ENCODE measurements around the gene DMAC2L.

DNA sequence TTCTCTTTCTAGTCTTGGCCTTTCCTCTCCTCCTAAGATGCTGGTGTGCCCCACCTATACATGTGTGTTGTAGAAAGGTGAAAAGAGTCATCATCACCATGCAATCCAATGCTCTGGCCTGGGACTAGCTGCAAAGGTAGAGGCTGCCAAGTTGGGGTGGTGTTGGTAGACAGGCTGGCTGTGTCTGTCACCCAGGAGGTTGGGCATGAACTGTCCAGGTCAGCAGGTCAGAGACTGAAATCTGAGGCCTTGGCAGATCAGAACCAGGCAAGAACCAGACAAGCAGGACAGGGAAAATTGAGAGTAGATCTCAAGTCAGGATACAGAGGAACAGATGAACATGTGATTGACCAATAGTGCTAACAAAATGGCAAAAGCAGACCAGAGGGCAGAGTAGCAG, 26.3 kb upstream of the DMAC2L start:
- TF ChIP-seq, protein P1, sequence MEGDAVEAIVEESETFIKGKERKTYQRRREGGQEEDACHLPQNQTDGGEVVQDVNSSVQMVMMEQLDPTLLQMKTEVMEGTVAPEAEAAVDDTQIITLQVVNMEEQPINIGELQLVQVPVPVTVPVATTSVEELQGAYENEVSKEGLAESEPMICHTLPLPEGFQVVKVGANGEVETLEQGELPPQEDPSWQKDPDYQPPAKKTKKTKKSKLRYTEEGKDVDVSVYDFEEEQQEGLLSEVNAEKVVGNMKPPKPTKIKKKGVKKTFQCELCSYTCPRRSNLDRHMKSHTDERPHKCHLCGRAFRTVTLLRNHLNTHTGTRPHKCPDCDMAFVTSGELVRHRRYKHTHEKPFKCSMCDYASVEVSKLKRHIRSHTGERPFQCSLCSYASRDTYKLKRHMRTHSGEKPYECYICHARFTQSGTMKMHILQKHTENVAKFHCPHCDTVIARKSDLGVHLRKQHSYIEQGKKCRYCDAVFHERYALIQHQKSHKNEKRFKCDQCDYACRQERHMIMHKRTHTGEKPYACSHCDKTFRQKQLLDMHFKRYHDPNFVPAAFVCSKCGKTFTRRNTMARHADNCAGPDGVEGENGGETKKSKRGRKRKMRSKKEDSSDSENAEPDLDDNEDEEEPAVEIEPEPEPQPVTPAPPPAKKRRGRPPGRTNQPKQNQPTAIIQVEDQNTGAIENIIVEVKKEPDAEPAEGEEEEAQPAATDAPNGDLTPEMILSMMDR (IDR thresholded peaks at IDR 0.05), result no peak
- TF ChIP-seq POLR2AphosphoS5 (IDR thresholded peaks at IDR 0.05), result no peak

Measured in transverse colon (tissue), 4 donors.